ENCODE measurements around the gene LYPD6.
A peak's percentile ranks its signal among the peaks of the same experiment; 100 is the strongest.

LYPD6 gene

GRCh38 chr2:149329489-149330126, 779 bp upstream of the LYPD6 start:
- ATAC-seq (ENCODE audit: low read depth) (no peak), DNase-seq (ENCODE audit: low spot score in 2 of 2) (no peak)
- Mint-ChIP-seq H3K4me3 (peak overlapping the region; percentile 67), H3K27me3 (peaks cover 22% of the 10 kb centered on the region), H3K27ac (no peak overlapping the region), H3K9me3 (no peaks in the 10 kb centered on the region), H3K36me3 (no peaks in the 10 kb centered on the region), H3K4me1 (no peaks in the 10 kb centered on the region)

- H3K4me1 Mint-ChIP-seq = no peaks in the 10 kb centered on the region
- no peaks in the 10 kb centered on the region for H3K9me3 Mint-ChIP-seq
- no peak overlapping the region for H3K4me3 Mint-ChIP-seq
- H3K27me3 Mint-ChIP-seq = peaks cover 21% of the 10 kb centered on the region
- ATAC-seq (ENCODE audit: low read depth) (no peak), DNase-seq (ENCODE audit: low spot score in 2 of 2) (no peak)
- no peaks in the 10 kb centered on the region for H3K36me3 Mint-ChIP-seq
- H3K27ac Mint-ChIP-seq = no peak overlapping the region
These were observed 625 bp downstream of the LYPD6 start for GRCh38 chr2:149331023-149331400.

GRCh38 chr2:149332364-149332763, 2.0 kb downstream of the LYPD6 start:
- no peak overlapping the region for H3K4me3 Mint-ChIP-seq
- H3K4me1 Mint-ChIP-seq = no peaks in the 10 kb centered on the region
- H3K27me3 Mint-ChIP-seq = peaks cover 21% of the 10 kb centered on the region
- no peak overlapping the region for H3K27ac Mint-ChIP-seq
- no peak for ATAC-seq (ENCODE audit: low read depth)
- peaks cover 2% of the 10 kb centered on the region for H3K9me3 Mint-ChIP-seq
- no peak for DNase-seq (ENCODE audit: low spot score in 2 of 2)
- no peaks in the 10 kb centered on the region for H3K36me3 Mint-ChIP-seq

GRCh38 chr2:149333636-149334035, 3.2 kb downstream of the LYPD6 start:
- H3K4me1 Mint-ChIP-seq = no peaks in the 10 kb centered on the region
- no peak for ATAC-seq (ENCODE audit: low read depth)
- no peak overlapping the region for H3K4me3 Mint-ChIP-seq
- H3K9me3 Mint-ChIP-seq = peaks cover 3% of the 10 kb centered on the region
- peaks cover 14% of the 10 kb centered on the region for H3K27me3 Mint-ChIP-seq
- H3K36me3 Mint-ChIP-seq = no peaks in the 10 kb centered on the region
- no peak for DNase-seq (ENCODE audit: low spot score in 2 of 2)
- H3K27ac Mint-ChIP-seq = no peak overlapping the region

GRCh38 chr2:149334156-149334555, 3.8 kb downstream of the LYPD6 start:
- DNase-seq (ENCODE audit: low spot score in 2 of 2) (no peak), ATAC-seq (ENCODE audit: low read depth) (no peak)
- H3K4me1 Mint-ChIP-seq = no peaks in the 10 kb centered on the region
- H3K36me3 Mint-ChIP-seq = no peaks in the 10 kb centered on the region
- no peak overlapping the region for H3K4me3 Mint-ChIP-seq
- peaks cover 3% of the 10 kb centered on the region for H3K9me3 Mint-ChIP-seq
- H3K27ac Mint-ChIP-seq = no peak overlapping the region
- H3K27me3 Mint-ChIP-seq = peaks cover 12% of the 10 kb centered on the region

- DNase-seq (ENCODE audit: low spot score in 2 of 2) (no peak), ATAC-seq (ENCODE audit: low read depth) (no peak)
- Mint-ChIP-seq H3K36me3 (no peaks in the 10 kb centered on the region), H3K4me1 (no peaks in the 10 kb centered on the region), H3K4me3 (no peak overlapping the region), H3K9me3 (peaks cover 3% of the 10 kb centered on the region), H3K27me3 (peaks cover 2% of the 10 kb centered on the region), H3K27ac (no peak overlapping the region)
These were observed 8.9 kb downstream of the LYPD6 start for GRCh38 chr2:149339324-149339723.

- Mint-ChIP-seq H3K9me3 (peaks cover 1% of the 10 kb centered on the region), H3K4me3 (no peak overlapping the region), H3K36me3 (no peaks in the 10 kb centered on the region), H3K27me3 (peaks cover 5% of the 10 kb centered on the region), H3K27ac (no peak overlapping the region), H3K4me1 (no peaks in the 10 kb centered on the region)
- no peak for DNase-seq (ENCODE audit: low spot score in 2 of 2)
- no peak for ATAC-seq (ENCODE audit: low read depth)
These were observed 12.1 kb downstream of the LYPD6 start for GRCh38 chr2:149342509-149342908.

- no peaks in the 10 kb centered on the region for H3K4me1 Mint-ChIP-seq
- H3K36me3 Mint-ChIP-seq = no peaks in the 10 kb centered on the region
- H3K27me3 Mint-ChIP-seq = peaks cover 11% of the 10 kb centered on the region
- no peak for DNase-seq (ENCODE audit: low spot score in 2 of 2)
- H3K9me3 Mint-ChIP-seq = no peaks in the 10 kb centered on the region
- H3K27ac Mint-ChIP-seq = no peak overlapping the region
- no peak for ATAC-seq (ENCODE audit: low read depth)
- no peak overlapping the region for H3K4me3 Mint-ChIP-seq
These were observed 13.7 kb downstream of the LYPD6 start for GRCh38 chr2:149344105-149344504.

GRCh38 chr2:149346272-149346671, 15.9 kb downstream of the LYPD6 start:
- no peaks in the 10 kb centered on the region for H3K36me3 Mint-ChIP-seq
- H3K27me3 Mint-ChIP-seq = peaks cover 12% of the 10 kb centered on the region
- DNase-seq (ENCODE audit: low spot score in 2 of 2) (no peak), ATAC-seq (ENCODE audit: low read depth) (no peak)
- no peaks in the 10 kb centered on the region for H3K4me1 Mint-ChIP-seq
- H3K9me3 Mint-ChIP-seq = no peaks in the 10 kb centered on the region
- no peak overlapping the region for H3K27ac Mint-ChIP-seq
- no peak overlapping the region for H3K4me3 Mint-ChIP-seq

- Mint-ChIP-seq H3K36me3 (no peaks in the 10 kb centered on the region), H3K27me3 (peaks cover 13% of the 10 kb centered on the region), H3K4me3 (no peak overlapping the region), H3K9me3 (no peaks in the 10 kb centered on the region), H3K27ac (no peak overlapping the region), H3K4me1 (no peaks in the 10 kb centered on the region)
- no peak for DNase-seq (ENCODE audit: low spot score in 2 of 2)
- ATAC-seq (ENCODE audit: low read depth) = no peak
These were observed 17.9 kb downstream of the LYPD6 start for GRCh38 chr2:149348291-149348690.

GRCh38 chr2:149353421-149353820, 23.0 kb downstream of the LYPD6 start:
- no peaks in the 10 kb centered on the region for H3K36me3 Mint-ChIP-seq
- DNase-seq (ENCODE audit: low spot score in 2 of 2) (no peak), ATAC-seq (ENCODE audit: low read depth) (no peak)
- H3K4me3 Mint-ChIP-seq = no peak overlapping the region
- H3K27ac Mint-ChIP-seq = no peak overlapping the region
- H3K9me3 Mint-ChIP-seq = no peaks in the 10 kb centered on the region
- no peaks in the 10 kb centered on the region for H3K4me1 Mint-ChIP-seq
- peaks cover 7% of the 10 kb centered on the region for H3K27me3 Mint-ChIP-seq

GRCh38 chr2:149355716-149356422, 25.5 kb downstream of the LYPD6 start:
- DNase-seq (ENCODE audit: low spot score in 2 of 2) (no peak), ATAC-seq (ENCODE audit: low read depth) (no peak)
- Mint-ChIP-seq H3K9me3 (no peaks in the 10 kb centered on the region), H3K4me1 (peaks cover 4% of the 10 kb centered on the region), H3K27me3 (peaks cover 3% of the 10 kb centered on the region), H3K27ac (no peak overlapping the region), H3K36me3 (no peaks in the 10 kb centered on the region), H3K4me3 (no peak overlapping the region)

- no peaks in the 10 kb centered on the region for H3K9me3 Mint-ChIP-seq
- H3K36me3 Mint-ChIP-seq = no peaks in the 10 kb centered on the region
- DNase-seq (ENCODE audit: low spot score in 2 of 2) (no peak), ATAC-seq (ENCODE audit: low read depth) (no peak)
- peaks cover 4% of the 10 kb centered on the region for H3K27me3 Mint-ChIP-seq
- no peak overlapping the region for H3K4me3 Mint-ChIP-seq
- H3K4me1 Mint-ChIP-seq = peaks cover 4% of the 10 kb centered on the region
- H3K27ac Mint-ChIP-seq = no peak overlapping the region
These were observed 26.7 kb downstream of the LYPD6 start for GRCh38 chr2:149357058-149357457.

GRCh38 chr2:149360106-149360505, 29.7 kb downstream of the LYPD6 start:
- no peak overlapping the region for H3K27ac Mint-ChIP-seq
- H3K4me3 Mint-ChIP-seq = no peak overlapping the region
- H3K36me3 Mint-ChIP-seq = no peaks in the 10 kb centered on the region
- no peak for ATAC-seq (ENCODE audit: low read depth)
- H3K9me3 Mint-ChIP-seq = no peaks in the 10 kb centered on the region
- peaks cover 6% of the 10 kb centered on the region for H3K27me3 Mint-ChIP-seq
- peaks cover 4% of the 10 kb centered on the region for H3K4me1 Mint-ChIP-seq
- no peak for DNase-seq (ENCODE audit: low spot score in 2 of 2)

- DNase-seq (ENCODE audit: low spot score in 2 of 2) (no peak), ATAC-seq (ENCODE audit: low read depth) (no peak)
- no peaks in the 10 kb centered on the region for H3K9me3 Mint-ChIP-seq
- peaks cover 4% of the 10 kb centered on the region for H3K4me1 Mint-ChIP-seq
- no peaks in the 10 kb centered on the region for H3K36me3 Mint-ChIP-seq
- H3K4me3 Mint-ChIP-seq = no peak overlapping the region
- H3K27ac Mint-ChIP-seq = no peak overlapping the region
- peaks cover 16% of the 10 kb centered on the region for H3K27me3 Mint-ChIP-seq
These were observed 33.6 kb downstream of the LYPD6 start for GRCh38 chr2:149363958-149364357.
